ENCODE measurements around the gene TTLL5. TPM values are rescaled to one million over a fixed set of nuclear protein-coding genes. Genes with fewer than 3 reads are reported as not detected.

The TTLL5 gene
- total RNA-seq, 2 donors from 2014 or later, result 26.5 to 37.3 TPM

DNA sequence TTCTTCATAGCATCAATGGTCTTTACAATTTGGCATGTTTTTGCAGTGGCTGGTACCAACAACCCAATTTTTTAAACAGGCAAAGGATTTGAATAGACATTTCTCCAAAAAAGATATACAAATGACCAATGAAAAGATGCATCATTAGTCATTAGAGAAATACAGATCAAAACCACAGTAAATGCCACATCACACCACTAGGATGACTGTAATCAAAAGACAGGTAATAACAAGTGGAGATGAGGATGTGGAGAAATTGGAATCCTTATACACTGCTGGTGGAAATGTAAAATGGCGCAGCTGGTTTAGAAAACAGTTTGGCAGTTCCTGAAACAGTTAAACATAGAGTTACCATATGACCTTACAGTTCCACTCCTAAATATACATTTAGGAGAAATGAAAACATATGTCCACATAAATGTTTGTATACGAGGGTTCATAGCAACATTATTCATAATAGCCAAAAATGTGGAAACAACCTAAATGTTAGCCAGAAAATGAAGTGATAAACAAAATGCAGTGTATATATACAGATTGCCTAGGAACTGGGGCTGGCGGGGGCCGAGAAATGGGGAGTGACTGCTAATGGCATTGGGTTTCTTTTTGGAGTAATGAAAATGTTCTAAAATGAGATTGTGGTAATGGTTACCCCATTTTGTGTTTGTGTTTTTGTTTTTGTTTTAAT lies 265.5 kb downstream of the TTLL5 start:
- no peaks in the 10 kb centered on the region for H3K36me3 ChIP-seq
- no peaks in the 10 kb centered on the region for H3K4me1 ChIP-seq
- DNase-seq, result no peak
- H3K27ac ChIP-seq, result no peak overlapping the region
- H3K4me3 ChIP-seq, result no peak overlapping the region
- intact Hi-C loops (cut with DNase I), result no loop called here
- no peak overlapping the region for H3K9ac ChIP-seq (ENCODE audit: low read depth in 2 of 2, low read length in 2 of 2)
- H3K9me3 ChIP-seq, result no peaks in the 10 kb centered on the region
- no peaks in the 10 kb centered on the region for H3K27me3 ChIP-seq
- TF ChIP-seq, protein P1, sequence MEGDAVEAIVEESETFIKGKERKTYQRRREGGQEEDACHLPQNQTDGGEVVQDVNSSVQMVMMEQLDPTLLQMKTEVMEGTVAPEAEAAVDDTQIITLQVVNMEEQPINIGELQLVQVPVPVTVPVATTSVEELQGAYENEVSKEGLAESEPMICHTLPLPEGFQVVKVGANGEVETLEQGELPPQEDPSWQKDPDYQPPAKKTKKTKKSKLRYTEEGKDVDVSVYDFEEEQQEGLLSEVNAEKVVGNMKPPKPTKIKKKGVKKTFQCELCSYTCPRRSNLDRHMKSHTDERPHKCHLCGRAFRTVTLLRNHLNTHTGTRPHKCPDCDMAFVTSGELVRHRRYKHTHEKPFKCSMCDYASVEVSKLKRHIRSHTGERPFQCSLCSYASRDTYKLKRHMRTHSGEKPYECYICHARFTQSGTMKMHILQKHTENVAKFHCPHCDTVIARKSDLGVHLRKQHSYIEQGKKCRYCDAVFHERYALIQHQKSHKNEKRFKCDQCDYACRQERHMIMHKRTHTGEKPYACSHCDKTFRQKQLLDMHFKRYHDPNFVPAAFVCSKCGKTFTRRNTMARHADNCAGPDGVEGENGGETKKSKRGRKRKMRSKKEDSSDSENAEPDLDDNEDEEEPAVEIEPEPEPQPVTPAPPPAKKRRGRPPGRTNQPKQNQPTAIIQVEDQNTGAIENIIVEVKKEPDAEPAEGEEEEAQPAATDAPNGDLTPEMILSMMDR (IDR thresholded peaks at IDR 0.05), result no peak

DNA sequence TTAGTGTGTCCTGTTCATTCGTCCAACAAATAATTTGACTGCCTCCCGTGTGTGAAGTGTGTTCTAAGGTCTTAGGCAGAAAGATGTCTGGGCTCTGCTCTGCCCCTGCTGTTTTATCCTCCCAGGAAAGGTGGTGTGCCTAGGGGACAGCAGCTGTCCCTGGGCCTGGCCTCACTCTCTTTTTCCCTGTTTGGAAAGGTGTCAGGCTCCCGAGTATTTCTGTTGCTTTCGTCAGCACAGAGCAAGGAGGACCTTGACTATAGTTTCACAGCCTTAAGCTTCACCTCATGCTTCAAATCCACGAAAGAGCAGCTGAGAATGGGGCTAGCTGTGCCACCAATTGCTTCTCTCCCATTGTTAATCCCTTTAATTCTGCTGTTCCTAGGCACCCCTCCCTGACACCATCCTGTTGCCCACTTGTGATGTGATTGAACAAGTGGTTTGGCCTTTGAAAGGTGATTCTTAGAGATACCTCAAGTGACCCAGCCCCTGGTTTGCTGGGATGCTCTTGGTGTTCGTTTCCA lies 266.6 kb downstream of the TTLL5 start:
- Histone ChIP-seq H3K4me3 (no peak overlapping the region), H3K4me1 (no peaks in the 10 kb centered on the region), H3K36me3 (no peaks in the 10 kb centered on the region), H3K9me3 (no peaks in the 10 kb centered on the region), H3K27ac (no peak overlapping the region), H3K27me3 (no peaks in the 10 kb centered on the region), H3K9ac (ENCODE audit: low read depth in 2 of 2, low read length in 2 of 2) (no peak overlapping the region)
- intact Hi-C loops (cut with DNase I), result no loop called here
- DNase-seq, result no peak
- TF ChIP-seq, protein P1 (IDR thresholded peaks at IDR 0.05), result no peak

DNA sequence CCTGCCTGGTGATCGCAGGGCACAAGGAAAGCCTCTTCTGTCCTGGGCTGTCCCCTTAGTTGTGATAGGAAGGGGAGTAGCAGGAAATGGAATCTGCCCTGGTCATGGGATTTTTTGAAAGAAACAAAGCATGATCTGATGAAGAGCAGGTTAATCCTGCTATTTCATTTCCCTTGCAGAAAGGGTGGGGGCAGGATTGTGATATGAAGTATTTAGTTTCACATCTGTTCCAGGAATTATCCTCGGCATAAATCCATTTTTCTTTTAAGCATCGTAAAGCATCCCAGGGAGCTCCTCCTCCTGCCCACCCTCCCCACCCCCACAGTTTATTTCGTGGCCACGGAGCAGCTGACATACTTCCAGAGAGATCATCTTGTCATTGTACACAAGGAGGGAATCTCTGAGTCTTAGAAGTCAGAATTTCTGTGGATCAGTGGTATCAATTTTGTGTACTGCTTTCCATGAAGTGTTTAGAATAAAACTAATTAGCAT lies 267.7 kb downstream of the TTLL5 start:
- TF ChIP-seq, protein P1 (IDR thresholded peaks at IDR 0.05), result no peak
- H3K9ac ChIP-seq (ENCODE audit: low read depth in 2 of 2, low read length in 2 of 2), result no peak overlapping the region
- H3K27me3 ChIP-seq, result no peaks in the 10 kb centered on the region
- no peaks in the 10 kb centered on the region for H3K9me3 ChIP-seq
- no peak overlapping the region for H3K4me3 ChIP-seq
- intact Hi-C loops (cut with DNase I), result no loop called here
- H3K27ac ChIP-seq, result no peak overlapping the region
- no peak for DNase-seq
- no peaks in the 10 kb centered on the region for H3K36me3 ChIP-seq
- no peaks in the 10 kb centered on the region for H3K4me1 ChIP-seq

DNA sequence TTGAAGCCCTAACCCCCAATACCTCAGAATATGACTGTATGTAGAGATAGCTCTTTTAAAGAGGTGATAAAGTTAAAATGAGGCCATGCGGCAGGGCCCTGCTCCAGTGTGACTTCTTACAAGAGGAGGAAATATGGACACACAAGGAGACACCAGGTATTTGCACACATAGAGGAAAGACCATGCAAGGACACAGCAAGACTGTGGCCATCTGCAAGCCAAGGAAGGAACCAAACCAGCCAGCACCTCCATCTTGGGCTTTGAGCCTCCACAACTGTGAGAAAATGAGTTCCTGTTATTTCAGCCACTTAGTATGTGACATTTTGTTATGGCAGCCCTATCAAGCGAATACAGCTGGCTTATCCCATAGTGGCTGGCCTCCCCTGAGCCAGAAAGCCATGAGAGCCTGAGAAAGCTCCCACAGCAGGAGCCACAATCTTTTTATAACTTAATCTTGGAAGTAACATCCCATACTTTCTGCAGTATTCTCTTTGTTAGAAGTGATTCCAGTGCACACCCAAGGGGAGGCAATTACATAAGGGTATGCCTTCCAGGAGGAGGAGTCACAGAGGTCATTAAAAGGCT lies 272.8 kb downstream of the TTLL5 start:
- intact Hi-C loops (cut with DNase I), result no loop called here
- no peak for DNase-seq

DNA sequence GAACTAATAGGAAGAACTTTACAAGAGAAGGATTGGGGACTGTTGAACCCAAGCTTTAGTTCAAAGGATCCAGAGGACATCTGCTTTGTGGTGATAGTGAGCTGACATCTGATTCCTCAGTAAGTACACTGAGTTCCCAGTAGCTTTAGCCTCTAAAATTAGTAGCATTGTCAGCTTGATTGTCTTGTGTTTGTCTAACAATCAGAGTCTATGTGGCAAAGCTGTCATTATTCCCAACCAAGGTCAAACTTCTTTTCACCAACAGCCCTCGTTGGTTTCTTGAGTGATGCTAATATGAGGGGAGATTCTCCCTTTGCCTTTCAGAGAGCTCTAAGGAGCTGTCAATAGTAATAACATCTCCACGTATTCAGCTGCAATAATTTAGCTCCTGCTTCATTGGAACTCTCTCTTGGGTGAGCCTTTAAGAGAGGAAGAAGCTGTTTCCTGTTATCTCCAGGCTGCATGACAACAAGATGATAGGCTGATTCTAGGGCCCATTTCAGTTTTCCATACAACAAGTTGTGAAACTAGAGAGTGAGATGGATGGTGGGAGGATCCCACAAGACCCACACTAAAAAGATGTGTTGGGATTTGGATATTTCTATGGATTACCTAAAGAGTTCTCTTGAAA lies 274.1 kb downstream of the TTLL5 start:
- no peak for DNase-seq
- no peaks in the 10 kb centered on the region for H3K9me3 ChIP-seq
- H3K27ac ChIP-seq, result no peak overlapping the region
- H3K27me3 ChIP-seq, result no peaks in the 10 kb centered on the region
- intact Hi-C loops (cut with DNase I), result no loop called here
- TF ChIP-seq, protein P1 (IDR thresholded peaks at IDR 0.05), result no peak
- no peak overlapping the region for H3K4me3 ChIP-seq
- no peaks in the 10 kb centered on the region for H3K36me3 ChIP-seq
- no peak overlapping the region for H3K9ac ChIP-seq (ENCODE audit: low read depth in 2 of 2, low read length in 2 of 2)
- no peaks in the 10 kb centered on the region for H3K4me1 ChIP-seq

More for the DNA sequence above, 272.8 kb downstream of the TTLL5 start:
- no peaks in the 10 kb centered on the region for H3K27me3 ChIP-seq
- H3K4me1 ChIP-seq, result no peaks in the 10 kb centered on the region
- TF ChIP-seq, protein P1 (IDR thresholded peaks at IDR 0.05), result no peak
- H3K4me3 ChIP-seq, result no peak overlapping the region
- H3K9me3 ChIP-seq, result no peaks in the 10 kb centered on the region
- H3K27ac ChIP-seq, result no peak overlapping the region
- H3K36me3 ChIP-seq, result no peaks in the 10 kb centered on the region
- H3K9ac ChIP-seq (ENCODE audit: low read depth in 2 of 2, low read length in 2 of 2), result no peak overlapping the region
